HPDE6-E6E7 (cell line): ENCODE results near the gene FBXO17.

ENCODE experiments used
- DNase-seq: peaks from one replicate; pipeline ENCODE4 v3.0.0; 2011; ENCODE audit warnings: missing footprints; ENCODE audit errors: extremely low spot score

FBXO17 gene

DNA sequence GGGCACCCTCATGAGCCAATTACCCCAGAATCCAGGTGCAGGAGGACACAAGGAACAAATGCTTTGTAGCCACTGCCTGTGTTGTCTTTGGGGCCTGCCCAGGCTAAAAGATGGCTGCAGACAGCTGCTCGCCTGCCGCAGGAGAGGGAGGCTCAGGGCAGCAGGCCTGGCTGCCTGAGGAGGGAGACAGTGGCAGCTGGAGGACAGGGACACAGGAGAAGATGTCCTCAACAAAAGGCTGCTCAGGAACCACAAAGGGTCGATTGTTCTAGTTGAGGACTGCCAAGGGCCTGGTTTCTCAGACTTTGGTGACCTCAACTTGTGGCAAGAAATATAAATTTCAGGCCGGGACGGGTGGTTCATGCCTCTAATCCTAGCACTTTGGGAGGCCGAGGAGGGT is 83.8 kb downstream of the FBXO17 start:
- no peak for DNase-seq
